Effector memory CD8-positive, alpha-beta T cell (primary cell): Measurements from ENCODE around the gene CUBN.

ENCODE experiments used
- ATAC-seq: fragments of 150-1000 bp; cut with Tn5 transposase; replicated peaks from 2 replicates; pipeline ENCODE4 v1.10.0; 2021; ENCODE audit warnings: mild to moderate bottlenecking, moderate library complexity
- DNase-seq, 3 experiments: peaks; one replicate each; pipeline ENCODE4 v3.0.0; 2021
- H3K27ac Mint-ChIP-seq, 2 donors: one replicate each; pipeline ENCODE4 v1.8.0; 2022; ENCODE audit warnings: mild to moderate bottlenecking in 2 of 2, mixed read lengths in 2 of 2, moderate library complexity in 2 of 2
- H3K27me3 Mint-ChIP-seq, 2 donors: one replicate each; pipeline ENCODE4 v1.8.0; 2022; ENCODE audit warnings: mixed read lengths in 2 of 2
- H3K36me3 Mint-ChIP-seq: one replicate; pipeline ENCODE4 v1.8.0; 2022; ENCODE audit warnings: mild to moderate bottlenecking, moderate library complexity, mixed read lengths; ENCODE audit not compliant: insufficient read depth
- H3K4me1 Mint-ChIP-seq, 2 donors: one replicate each; pipeline ENCODE4 v1.8.0; 2022; ENCODE audit warnings: low read depth in 2 of 2, mixed read lengths in 2 of 2
- H3K4me3 Mint-ChIP-seq, 2 donors: one replicate each; pipeline ENCODE4 v1.8.0; 2022; ENCODE audit warnings: mild to moderate bottlenecking in 2 of 2, mixed read lengths in 2 of 2, moderate library complexity in 2 of 2
- H3K9me3 Mint-ChIP-seq, 2 donors: one replicate each; pipeline ENCODE4 v1.8.0; 2022; ENCODE audit warnings: mixed read lengths in 2 of 2

CUBN gene

DNA sequence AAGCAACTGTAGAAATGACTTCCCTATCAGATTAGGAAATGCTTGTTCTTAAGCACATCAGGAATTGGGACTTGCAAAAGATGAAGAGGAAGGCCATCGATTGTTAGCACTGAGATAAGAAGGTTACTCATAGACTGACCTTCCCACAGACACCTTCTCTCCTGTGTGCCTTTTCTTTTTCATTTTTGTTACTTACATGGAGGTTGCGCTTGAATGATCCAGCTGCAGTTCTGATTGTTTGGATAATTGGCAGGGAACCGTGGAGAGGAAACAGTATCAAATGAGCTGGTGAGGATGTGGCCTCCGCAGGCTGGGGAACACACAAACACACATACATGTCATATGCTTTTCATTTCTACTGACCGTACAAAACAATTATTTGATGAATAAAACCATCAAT lies 177.5 kb downstream of the CUBN start:
- Mint-ChIP-seq H3K27me3 (no peaks in the 10 kb centered on the region), H3K9me3 (no peaks in the 10 kb centered on the region), H3K4me1 (peaks cover 0 to 7% of the 10 kb centered on the region in 2 donors), H3K36me3 (peaks cover 9% of the 10 kb centered on the region), H3K4me3 (no peak overlapping the region), H3K27ac (peak overlapping the region in 1 of 2 donors; percentile 72)
- DNase-seq (no peak), ATAC-seq (no peak)

GRCh38 chr10:16950656-16951601 lies 178.7 kb downstream of the CUBN start:
- H3K4me1 Mint-ChIP-seq: peaks cover 0 to 7% of the 10 kb centered on the region in 2 donors
- H3K36me3 Mint-ChIP-seq: peaks cover 9% of the 10 kb centered on the region
- H3K27me3 Mint-ChIP-seq: no peaks in the 10 kb centered on the region
- ATAC-seq: no peak
- H3K4me3 Mint-ChIP-seq: no peak overlapping the region
- DNase-seq: no peak
- peak overlapping the region in 1 of 2 donors; percentile 15 for H3K27ac Mint-ChIP-seq
- H3K9me3 Mint-ChIP-seq: no peaks in the 10 kb centered on the region

- Mint-ChIP-seq H3K27me3 (no peaks in the 10 kb centered on the region), H3K4me3 (no peak overlapping the region), H3K36me3 (peaks cover 9% of the 10 kb centered on the region), H3K27ac (peak overlapping the region in 1 of 2 donors; percentile 77), H3K4me1 (peaks cover 0 to 7% of the 10 kb centered on the region in 2 donors), H3K9me3 (no peaks in the 10 kb centered on the region)
- DNase-seq (no peak), ATAC-seq (no peak)
Measured at GRCh38 chr10:16949816-16950215, 179.8 kb downstream of the CUBN start.

GRCh38 chr10:16948361-16948760 lies 181.2 kb downstream of the CUBN start:
- H3K27me3 Mint-ChIP-seq: no peaks in the 10 kb centered on the region
- H3K9me3 Mint-ChIP-seq: no peaks in the 10 kb centered on the region
- ATAC-seq (peak; percentile 92), DNase-seq (peak; percentile 38 to 68 (median 65))
- H3K36me3 Mint-ChIP-seq: peaks cover 9% of the 10 kb centered on the region
- peak overlapping the region in 1 of 2 donors; percentile 30 for H3K4me3 Mint-ChIP-seq
- H3K27ac Mint-ChIP-seq: peak overlapping the region in 1 of 2 donors; percentile 73
- peaks cover 3 to 10% of the 10 kb centered on the region in 2 donors for H3K4me1 Mint-ChIP-seq

DNA sequence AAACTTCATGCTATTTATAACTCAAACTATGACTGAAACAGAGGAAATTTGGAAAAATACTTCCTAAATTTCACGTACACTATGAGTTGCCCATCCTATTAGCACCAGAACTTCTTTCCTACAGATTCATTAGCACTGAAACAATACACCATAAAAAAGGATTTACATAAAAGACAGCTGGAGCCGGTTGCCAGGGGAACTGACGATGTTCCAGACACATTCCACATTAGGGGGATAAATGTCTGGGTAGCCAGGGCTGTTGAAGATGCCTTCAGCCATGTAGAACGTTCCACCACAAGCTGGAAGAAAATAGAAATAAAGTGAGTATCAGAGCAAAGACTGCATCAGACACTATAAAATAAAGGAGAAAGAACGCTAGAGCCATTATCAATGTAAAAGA lies 182.5 kb downstream of the CUBN start:
- ATAC-seq (no peak), DNase-seq (no peak)
- Mint-ChIP-seq H3K27me3 (no peaks in the 10 kb centered on the region), H3K4me3 (no peak overlapping the region), H3K36me3 (peaks cover 9% of the 10 kb centered on the region), H3K4me1 (peaks cover 7 to 12% of the 10 kb centered on the region in 2 donors), H3K27ac (peak overlapping the region in 1 of 2 donors; percentile 73), H3K9me3 (no peaks in the 10 kb centered on the region)

DNA sequence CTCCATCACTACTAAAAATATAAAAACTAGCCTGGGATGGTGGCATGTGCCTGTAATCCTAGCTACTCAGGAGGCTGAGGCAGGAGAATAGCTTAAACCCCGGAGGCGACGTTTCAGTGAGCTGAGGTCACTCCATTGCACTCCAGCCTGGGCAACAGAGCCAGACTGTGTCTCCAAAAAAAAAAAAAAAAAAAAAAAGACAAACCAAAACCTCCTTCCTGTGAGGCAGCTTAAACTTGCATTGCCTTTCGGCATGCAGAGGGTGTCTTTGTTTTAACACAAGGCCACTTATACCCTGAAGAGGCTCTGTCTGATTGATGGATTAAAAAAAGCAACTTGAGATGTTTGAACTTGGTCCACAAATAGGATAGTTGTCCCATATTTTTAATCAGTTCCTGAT lies 184.0 kb downstream of the CUBN start:
- Mint-ChIP-seq H3K27me3 (no peaks in the 10 kb centered on the region), H3K9me3 (no peaks in the 10 kb centered on the region), H3K27ac (no peak overlapping the region), H3K36me3 (peaks cover 9% of the 10 kb centered on the region), H3K4me1 (peaks cover 7 to 12% of the 10 kb centered on the region in 2 donors), H3K4me3 (no peak overlapping the region)
- ATAC-seq (no peak), DNase-seq (no peak)

DNA sequence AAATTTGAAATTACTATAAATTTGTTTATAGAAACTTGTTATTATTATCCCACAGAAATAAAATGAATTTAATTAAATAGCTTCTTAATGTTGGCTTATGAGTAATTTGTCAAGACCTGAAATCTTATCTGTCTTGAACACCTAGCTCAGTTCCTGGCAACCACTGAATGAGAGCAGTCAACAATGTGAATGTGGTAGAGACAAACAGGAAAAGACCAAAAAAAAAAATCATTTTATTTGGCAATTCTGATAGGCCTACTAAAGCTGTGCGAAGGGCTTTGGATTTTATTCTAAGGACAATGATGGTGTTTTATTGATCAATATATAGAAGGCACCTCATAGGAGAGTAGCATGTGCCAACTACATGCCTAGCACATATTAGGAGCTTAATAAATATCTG lies 184.6 kb downstream of the CUBN start:
- Mint-ChIP-seq H3K27ac (no peak overlapping the region), H3K4me1 (peaks cover 7 to 12% of the 10 kb centered on the region in 2 donors), H3K27me3 (no peaks in the 10 kb centered on the region), H3K36me3 (peaks cover 9% of the 10 kb centered on the region), H3K4me3 (no peak overlapping the region), H3K9me3 (no peaks in the 10 kb centered on the region)
- peak; percentile 13 for ATAC-seq
- DNase-seq: no peak

DNA sequence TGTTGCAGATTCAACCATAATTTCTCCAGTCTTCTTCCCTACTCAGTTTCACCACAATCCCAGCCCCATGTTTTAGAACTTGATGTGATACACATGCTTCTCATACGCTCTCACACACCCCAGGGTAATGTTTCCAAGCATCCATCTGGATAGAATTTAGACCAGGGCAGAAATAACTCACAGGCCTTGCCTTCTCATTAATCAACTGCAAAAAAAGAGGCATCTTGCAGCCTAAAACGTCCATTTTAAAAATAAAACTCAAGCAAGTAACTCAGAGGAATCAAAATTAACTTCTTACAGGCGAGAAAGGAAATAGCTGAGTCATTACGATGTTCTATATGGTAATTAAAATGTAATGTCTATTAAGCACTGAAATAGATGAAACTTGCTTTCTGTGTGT lies 185.2 kb downstream of the CUBN start:
- H3K27me3 Mint-ChIP-seq: no peaks in the 10 kb centered on the region
- peaks cover 7 to 12% of the 10 kb centered on the region in 2 donors for H3K4me1 Mint-ChIP-seq
- DNase-seq: no peak
- H3K27ac Mint-ChIP-seq: peak overlapping the region; percentile 0 to 32
- H3K4me3 Mint-ChIP-seq: no peak overlapping the region
- peaks cover 9% of the 10 kb centered on the region for H3K36me3 Mint-ChIP-seq
- no peak for ATAC-seq
- no peaks in the 10 kb centered on the region for H3K9me3 Mint-ChIP-seq

GRCh38 chr10:16943295-16944285 lies 186.0 kb downstream of the CUBN start:
- Mint-ChIP-seq H3K27me3 (no peaks in the 10 kb centered on the region), H3K27ac (peak overlapping the region; percentile 0 to 32)

GRCh38 chr10:16942381-16943078 lies 187.1 kb downstream of the CUBN start:
- Mint-ChIP-seq H3K27ac (peak overlapping the region; percentile 2 to 56), H3K36me3 (no peaks in the 10 kb centered on the region), H3K4me3 (no peak overlapping the region), H3K4me1 (peaks cover 5 to 7% of the 10 kb centered on the region in 2 donors), H3K27me3 (no peaks in the 10 kb centered on the region), H3K9me3 (no peaks in the 10 kb centered on the region)
- DNase-seq (no peak), ATAC-seq (no peak)

More at GRCh38 chr10:16943295-16944285, 186.0 kb downstream of the CUBN start:
- Mint-ChIP-seq H3K9me3 (no peaks in the 10 kb centered on the region), H3K4me1 (peaks cover 7 to 12% of the 10 kb centered on the region in 2 donors), H3K4me3 (no peak overlapping the region), H3K36me3 (peaks cover 9% of the 10 kb centered on the region)
- ATAC-seq (no peak), DNase-seq (no peak)

DNA sequence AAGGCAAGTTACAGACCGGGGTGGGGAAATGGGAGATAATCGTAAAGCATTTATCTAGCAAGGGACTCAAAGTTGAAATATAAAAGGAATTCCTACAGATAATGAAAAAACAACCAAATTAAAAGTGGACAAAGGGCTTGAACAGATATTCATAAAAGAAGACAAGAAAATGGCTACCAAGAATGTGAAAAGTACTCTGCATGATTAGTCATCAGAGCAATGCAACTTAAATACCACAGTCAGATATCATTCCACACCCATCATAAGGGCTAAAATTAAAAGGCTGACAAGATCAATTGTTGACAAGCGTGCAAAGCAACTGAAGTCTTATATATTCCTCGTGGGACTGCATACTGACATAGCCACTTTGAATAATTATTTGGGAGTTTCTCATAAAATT lies 187.7 kb downstream of the CUBN start:
- no peak overlapping the region for H3K4me3 Mint-ChIP-seq
- peaks cover 5 to 7% of the 10 kb centered on the region in 2 donors for H3K4me1 Mint-ChIP-seq
- ATAC-seq (no peak), DNase-seq (no peak)
- no peaks in the 10 kb centered on the region for H3K9me3 Mint-ChIP-seq
- H3K36me3 Mint-ChIP-seq: no peaks in the 10 kb centered on the region
- peak overlapping the region; percentile 2 to 56 for H3K27ac Mint-ChIP-seq
- no peaks in the 10 kb centered on the region for H3K27me3 Mint-ChIP-seq

DNA sequence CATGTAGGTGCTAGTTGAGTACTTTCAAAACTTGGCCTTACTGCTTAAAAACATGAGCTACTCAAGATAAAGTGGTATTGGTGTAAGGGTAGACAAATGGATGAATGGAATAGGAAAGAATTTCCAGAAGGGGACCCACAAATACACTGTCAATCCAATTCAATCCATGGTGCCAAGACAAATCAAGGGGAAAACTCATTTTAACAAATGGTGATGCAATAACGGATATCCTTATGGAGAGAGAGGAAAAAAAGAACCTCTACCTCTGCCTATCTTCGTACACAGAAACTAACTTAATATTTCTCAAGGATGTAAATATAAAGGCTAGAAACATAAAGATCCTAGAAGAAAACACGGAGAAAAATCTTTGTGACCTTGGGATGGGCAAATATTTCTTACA lies 188.5 kb downstream of the CUBN start:
- no peak for ATAC-seq
- H3K4me1 Mint-ChIP-seq: peaks cover 5 to 7% of the 10 kb centered on the region in 2 donors
- no peak for DNase-seq
- no peaks in the 10 kb centered on the region for H3K36me3 Mint-ChIP-seq
- no peak overlapping the region for H3K27ac Mint-ChIP-seq
- H3K4me3 Mint-ChIP-seq: no peak overlapping the region
- H3K27me3 Mint-ChIP-seq: no peaks in the 10 kb centered on the region
- H3K9me3 Mint-ChIP-seq: no peaks in the 10 kb centered on the region

GRCh38 chr10:16938952-16939351 lies 190.7 kb downstream of the CUBN start:
- Mint-ChIP-seq H3K4me1 (peaks cover 2 to 4% of the 10 kb centered on the region in 2 donors), H3K9me3 (no peaks in the 10 kb centered on the region), H3K27me3 (no peaks in the 10 kb centered on the region), H3K27ac (no peak overlapping the region), H3K4me3 (no peak overlapping the region), H3K36me3 (no peaks in the 10 kb centered on the region)
- DNase-seq (no peak), ATAC-seq (no peak)
